Transverse colon (tissue), 4 donors: ENCODE measurements around the gene PRKG1. TPM values are rescaled to one million over a fixed set of nuclear protein-coding genes. Genes with fewer than 3 reads are reported as not detected.

ENCODE experiments used
- DNase-seq: peaks from one replicate; pipeline ENCODE4 v3.0.0-alpha.2; 2019
- H3K27ac ChIP-seq, 4 donors: fragments of 200-600 bp; sonication (generic); 2 replicates each; pipeline ENCODE4 v1.5.1; 2016 to 2018; ENCODE audit warnings: inconsistent platforms in 4 of 4
- H3K27me3 ChIP-seq: fragments of 200-600 bp; sonication (generic); 2 replicates; pipeline ENCODE4 v1.5.1; 2017; ENCODE audit warnings: inconsistent platforms
- H3K36me3 ChIP-seq, 4 donors: fragments of 200-600 bp; sonication (generic); 2 replicates each; pipeline ENCODE4 v1.5.1; 2017 to 2019; ENCODE audit warnings: inconsistent platforms in 4 of 4
- H3K4me1 ChIP-seq, 4 donors: fragments of 200-600 bp; sonication (generic); 2 replicates each; pipeline ENCODE4 v1.5.1; 2017 to 2020; ENCODE audit warnings: inconsistent platforms in 4 of 4
- H3K4me3 ChIP-seq, 4 donors: fragments of 200-600 bp; sonication (generic); 1 replicate in 1 of 4; 2 replicates in 3 of 4; pipeline versions ENCODE4 v1.5.1 to v1.6.1; 2017 to 2019; ENCODE audit warnings: inconsistent platforms in 4 of 4
- H3K9me3 ChIP-seq, 2 donors: fragments of 200-600 bp; sonication (generic); 2 replicates each; pipeline ENCODE4 v1.5.1; 2017 to 2019; ENCODE audit warnings: inconsistent platforms in 2 of 2
- CTCF ChIP-seq, 5 experiments: fragments of 200-600 bp in 3 of 5; fragments of 450-650 bp in 2 of 5; sonication (generic) in 3 of 5; IDR thresholded peaks; 1 replicate in 2 of 5; 2 replicates in 3 of 5; pipeline ENCODE4 v1.5.1; 2016 to 2017; ENCODE audit warnings: antibody characterized with exemption in 5 of 5, inconsistent platforms in 3 of 5, mild to moderate bottlenecking in 2 of 5, moderate library complexity in 1 of 5
- EP300 ChIP-seq: sonication (generic); formaldehyde crosslinking; IDR thresholded peaks from one replicate; pipeline ENCODE4 v1.6.1; 2017; ENCODE audit warnings: antibody characterized with exemption, low read depth
- POLR2A ChIP-seq: fragments of 450-650 bp; IDR thresholded peaks from one replicate; pipeline ENCODE4 v1.6.1; 2016; ENCODE audit warnings: antibody characterized with exemption, mild to moderate bottlenecking, moderate library complexity
- POLR2AphosphoS5 ChIP-seq, 3 donors: sonication (generic); formaldehyde crosslinking; IDR thresholded peaks; one replicate each; pipeline ENCODE4 v1.6.1; 2016; ENCODE audit warnings: antibody characterized with exemption in 3 of 3
- WGBS, 2 donors: methylation state at CpG; one replicate each; pipeline ENCODE4 v1.1.5; 2018; ENCODE audit warnings: low coverage in 1 of 2; 5-methylcytosine and 5-hydroxymethylcytosine counted together
- in situ Hi-C, 4 donors: fragments of 200-750 bp; cut with MboI; loops; one replicate each; pipeline versions ENCODE4 v1.15.0 to v1.15.1; 2017; ENCODE audit warnings: low sequenced_read_pairs in 3 of 4, low pct_ligation_motif_present in 1 of 4, low pct_unique_long_range_greater_than_20kb in 1 of 4
- intact Hi-C: fragments of 100-400 bp; cut with DNase I; formaldehyde crosslinking; loops from one replicate; pipeline ENCODE4 v1.15.1; 2023; ENCODE audit warnings: low total_unique reads
- total RNA-seq, 4 donors: library from RNA; depleted of rRNA; stranded (reverse); fragments of >200 nt; gene quantifications; one replicate each; pipeline ENCODE4 v1.1.0, GENCODE V29; 2016

PRKG1 gene
- total RNA-seq, 4 donors from 2014 or later: 17.6 to 30.6 (median 26.9) TPM

- Histone ChIP-seq H3K9me3 (no peaks in the 10 kb centered on the region), H3K36me3 (no peaks in the 10 kb centered on the region), H3K27me3 (no peaks in the 10 kb centered on the region), H3K4me3 (no peak overlapping the region), H3K27ac (no peak overlapping the region), H3K4me1 (no peaks in the 10 kb centered on the region)
- no peak for TF ChIP-seq POLR2AphosphoS5 (IDR thresholded peaks at IDR 0.05)
- TF ChIP-seq POLR2A: no peak
- TF ChIP-seq EP300: no peak
- no peak for TF ChIP-seq CTCF (IDR thresholded peaks at IDR 0.05)
- in situ Hi-C loops: no loop called here
- no peak for DNase-seq
- intact Hi-C loops: no loop called here
- 53 to 81% methylated on average over 1 of the region's 1 CpG for WGBS, 2 donors
Observed at GRCh38 chr10:52266858-52267257, 1192.6 kb downstream of the PRKG1 start.

- Histone ChIP-seq H3K9me3 (no peaks in the 10 kb centered on the region), H3K4me3 (no peak overlapping the region), H3K27ac (no peak overlapping the region), H3K27me3 (no peaks in the 10 kb centered on the region), H3K4me1 (no peaks in the 10 kb centered on the region), H3K36me3 (no peaks in the 10 kb centered on the region)
- in situ Hi-C loops: no loop called here
- DNase-seq: no peak
- intact Hi-C loops: no loop called here
- TF ChIP-seq EP300 (no peak), CTCF (IDR thresholded peaks at IDR 0.05) (no peak), POLR2AphosphoS5 (IDR thresholded peaks at IDR 0.05) (no peak), POLR2A (no peak)
- WGBS, 2 donors: 33 to 76% methylated on average over 1 to 2 of the region's 2 CpGs
Observed at GRCh38 chr10:52268790-52269189, 1194.5 kb downstream of the PRKG1 start.

- in situ Hi-C loops: no loop called here
Observed at GRCh38 chr10:52269233-52269632, 1194.9 kb downstream of the PRKG1 start.

GRCh38 chr10:52276163-52276562 is 1201.9 kb downstream of the PRKG1 start:
- Histone ChIP-seq H3K36me3 (no peaks in the 10 kb centered on the region), H3K27me3 (no peaks in the 10 kb centered on the region), H3K4me1 (no peaks in the 10 kb centered on the region), H3K27ac (no peak overlapping the region), H3K9me3 (no peaks in the 10 kb centered on the region), H3K4me3 (no peak overlapping the region)
- no peak for DNase-seq
- intact Hi-C loops: no loop called here
- in situ Hi-C loops: no loop called here
- 35 to 60% methylated on average over 2 of the region's 2 CpGs for WGBS, 2 donors
- TF ChIP-seq CTCF (IDR thresholded peaks at IDR 0.05) (no peak), POLR2AphosphoS5 (IDR thresholded peaks at IDR 0.05) (no peak), EP300 (no peak), POLR2A (no peak)

More at GRCh38 chr10:52269233-52269632, 1194.9 kb downstream of the PRKG1 start:
- no peaks in the 10 kb centered on the region for H3K4me1 ChIP-seq
- intact Hi-C loops: no loop called here
- no peak overlapping the region for H3K27ac ChIP-seq
- no peak for TF ChIP-seq CTCF (IDR thresholded peaks at IDR 0.05)
- TF ChIP-seq EP300: no peak
- TF ChIP-seq POLR2AphosphoS5 (IDR thresholded peaks at IDR 0.05): no peak
- TF ChIP-seq POLR2A: no peak
- H3K4me3 ChIP-seq: no peak overlapping the region
- H3K27me3 ChIP-seq: no peaks in the 10 kb centered on the region
- no peak for DNase-seq
- no peaks in the 10 kb centered on the region for H3K9me3 ChIP-seq
- H3K36me3 ChIP-seq: no peaks in the 10 kb centered on the region
- WGBS, 2 donors: 74 to 81% methylated on average over 4 of the region's 4 CpGs
